Epithelial cell of prostate (primary cell): ENCODE results near the gene SOX30.
"Not testable (repeated sequence)": the region's sequence is repeated elsewhere in the genome, so short reads cannot be mapped to it uniquely, and the experiment has no call there.

Source experiments
- DNase-seq: peaks from one replicate; pipeline ENCODE4 v3.0.0-alpha.2; 2011; ENCODE audit warnings: low read depth, low spot score
- H3K27ac ChIP-seq: fragments of 450-650 bp; 2 replicates; pipeline ENCODE4 v1.5.1; 2017; ENCODE audit warnings: mild to moderate bottlenecking

The SOX30 gene

GRCh38 chr5:157652377-157652692 is at the start of gene SOX30:
TSS of gene SOX30 (minus strand) at chr5:157652438. CDS start at chr5:157652078, 360 bp downstream.
- no peak within 1 kb of the TSS for H3K27ac ChIP-seq
- DNase-seq = no peak

GRCh38 chr5:157698674-157699073 is 46.4 kb upstream of the SOX30 start:
- DNase-seq, H3K27ac ChIP-seq: not testable (repeated sequence)

GRCh38 chr5:157696154-157696553 is 43.9 kb upstream of the SOX30 start:
- H3K27ac ChIP-seq = not testable (repeated sequence)

GRCh38 chr5:157693816-157694215 is 41.6 kb upstream of the SOX30 start:
- H3K27ac ChIP-seq = not testable (repeated sequence)

More at GRCh38 chr5:157696154-157696553, 43.9 kb upstream of the SOX30 start:
- not testable (repeated sequence) for DNase-seq

GRCh38 chr5:157690690-157691433 is 38.6 kb upstream of the SOX30 start:
- H3K27ac ChIP-seq = no peak overlapping the region
- no peak for DNase-seq

More at GRCh38 chr5:157693816-157694215, 41.6 kb upstream of the SOX30 start:
- not testable (repeated sequence) for DNase-seq

GRCh38 chr5:157689942-157690689 is 37.9 kb upstream of the SOX30 start:
- no peak overlapping the region for H3K27ac ChIP-seq
- DNase-seq = no peak

DNA sequence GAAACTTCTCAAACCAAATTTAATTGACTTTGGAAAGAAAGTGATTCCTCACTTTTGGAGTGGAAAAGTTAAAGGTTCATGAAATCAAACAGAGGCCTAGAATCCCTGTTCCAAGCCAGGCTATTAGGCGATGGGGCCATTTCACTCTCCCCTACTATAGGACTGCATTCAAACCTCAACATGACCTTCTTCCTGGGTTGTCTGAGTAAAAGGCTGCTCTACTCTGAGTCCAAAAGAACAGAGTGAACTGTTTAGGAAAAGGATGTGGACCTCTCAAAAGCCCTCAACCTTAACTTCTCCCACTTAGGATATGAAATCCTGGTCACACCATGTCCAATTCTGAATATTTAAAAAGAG is 34.9 kb upstream of the SOX30 start:
- DNase-seq = no peak
- H3K27ac ChIP-seq = no peak overlapping the region

GRCh38 chr5:157686276-157687197 is 34.3 kb upstream of the SOX30 start:
- H3K27ac ChIP-seq, DNase-seq: not testable (repeated sequence)

DNA sequence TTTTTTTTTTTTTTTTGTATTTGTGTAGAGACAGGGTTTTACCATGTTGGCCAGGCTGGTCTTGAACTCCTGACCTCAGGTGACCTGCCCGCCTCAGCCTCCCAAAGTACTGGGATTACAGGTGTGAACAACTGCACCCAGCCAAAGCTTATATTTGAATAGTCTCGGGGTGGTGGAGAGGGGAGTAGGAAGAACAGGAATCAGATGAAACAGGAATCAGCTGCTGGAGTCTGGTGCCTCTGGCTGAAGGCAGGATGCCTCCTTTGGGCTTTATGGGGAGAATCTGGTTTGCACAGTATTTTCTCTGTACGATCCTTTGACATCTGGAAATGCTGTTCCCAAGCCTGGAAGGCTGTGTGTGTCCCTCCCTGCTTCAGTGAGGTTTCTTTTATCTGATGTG is 30.0 kb upstream of the SOX30 start:
- no peak for DNase-seq
- no peak overlapping the region for H3K27ac ChIP-seq

DNA sequence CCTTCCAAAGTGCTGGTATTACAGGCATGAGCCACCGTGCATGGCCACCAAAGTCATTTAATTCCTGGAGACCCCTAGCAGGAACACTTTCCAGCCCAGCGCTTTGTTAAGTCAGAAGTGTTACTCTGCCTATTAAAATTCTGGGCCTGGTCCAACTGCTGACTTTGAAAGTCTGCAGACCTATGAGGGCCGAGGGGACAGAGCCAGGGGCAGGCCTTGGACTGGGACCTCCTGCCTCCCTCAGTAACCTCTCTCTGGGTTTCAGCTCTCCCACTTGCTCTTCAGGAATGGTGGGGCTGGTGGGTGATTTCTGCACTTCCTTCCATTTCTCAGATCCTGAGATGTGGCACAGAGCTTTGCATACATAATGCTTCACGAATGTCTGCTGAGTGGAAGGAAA is 28.8 kb upstream of the SOX30 start:
- DNase-seq = no peak
- no peak overlapping the region for H3K27ac ChIP-seq

DNA sequence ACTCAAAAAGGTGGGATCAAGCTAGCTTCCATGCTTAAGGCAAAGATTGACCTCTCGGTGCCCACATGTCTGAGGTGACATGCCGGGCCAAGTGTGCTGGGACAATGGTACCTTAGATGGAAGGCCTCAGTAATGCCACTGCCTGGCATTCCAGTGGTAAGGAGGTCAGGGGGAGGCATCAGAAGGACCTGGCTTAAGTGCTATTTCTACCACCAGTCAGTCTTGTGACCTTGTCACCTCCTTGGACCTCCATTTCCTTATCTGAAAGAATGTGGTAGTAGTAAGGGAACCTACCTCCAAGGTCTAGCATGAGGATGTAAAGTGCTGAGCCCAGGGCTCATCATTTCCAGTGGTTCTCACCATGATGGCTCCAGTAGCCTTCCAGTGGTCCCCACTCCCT is 28.0 kb upstream of the SOX30 start:
- no peak for DNase-seq
- H3K27ac ChIP-seq = no peak overlapping the region

DNA sequence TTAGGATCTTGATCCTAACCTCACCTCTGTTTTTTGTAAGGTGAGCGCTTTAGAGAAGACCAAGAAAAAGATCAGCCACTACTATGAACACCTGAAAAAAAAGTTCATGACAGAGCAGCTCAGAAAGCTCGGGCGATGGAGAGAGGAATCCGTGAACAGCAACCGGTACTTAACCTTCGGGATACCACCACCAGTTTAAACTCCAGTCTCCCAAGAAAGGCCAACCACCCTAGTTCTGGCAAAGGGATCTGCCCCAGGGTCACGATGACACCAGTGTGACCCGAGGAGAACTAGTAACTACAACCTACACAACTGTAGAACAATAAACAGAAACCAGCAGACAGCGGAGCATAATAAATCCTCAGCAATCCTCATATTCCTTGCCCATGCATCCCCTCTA is 27.6 kb upstream of the SOX30 start:
- H3K27ac ChIP-seq = no peak overlapping the region
- no peak for DNase-seq

- no peak for DNase-seq
- no peak overlapping the region for H3K27ac ChIP-seq
Measured at GRCh38 chr5:157677931-157678330, 25.7 kb upstream of the SOX30 start.

DNA sequence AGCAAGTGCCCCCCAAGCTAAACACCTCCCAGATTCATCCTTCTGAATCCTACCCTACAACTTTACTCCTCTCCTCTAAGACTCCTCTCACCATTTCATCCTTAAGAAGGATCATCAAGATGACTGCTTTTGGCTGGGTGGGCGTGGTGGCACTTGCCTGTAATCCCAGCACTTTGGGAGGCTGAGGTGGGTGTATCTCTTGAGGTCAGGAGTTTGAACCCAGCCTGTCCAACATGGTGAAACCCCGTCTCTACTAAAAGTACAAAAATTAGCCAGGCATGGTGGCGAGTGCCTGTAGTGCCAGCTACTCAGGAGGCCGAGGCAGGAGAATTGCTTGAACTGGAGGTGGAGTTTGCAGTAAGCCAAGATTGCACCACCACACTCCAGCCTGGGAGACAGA is 22.1 kb upstream of the SOX30 start:
- not testable (repeated sequence) for DNase-seq

DNA sequence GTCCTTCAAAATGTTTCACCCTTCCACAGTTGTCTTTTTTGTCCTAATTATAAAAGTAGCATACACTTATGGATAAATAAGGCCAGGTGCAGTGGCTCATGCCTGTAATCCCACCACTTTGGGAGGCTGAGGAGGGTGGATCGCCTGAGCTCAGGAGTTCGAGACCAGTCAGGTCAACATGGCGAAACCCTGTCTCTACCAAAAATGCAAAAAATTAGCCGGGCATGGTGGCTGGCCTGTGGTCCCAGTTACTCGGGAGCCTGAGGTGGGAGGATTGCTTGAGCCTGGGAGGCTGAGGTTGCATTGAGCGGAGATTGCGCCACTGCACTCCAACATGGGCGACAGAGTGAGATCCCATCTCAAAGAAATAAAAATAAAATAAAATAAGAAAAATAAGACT is 20.7 kb upstream of the SOX30 start:
- no peak for DNase-seq
- no peak overlapping the region for H3K27ac ChIP-seq

More for the DNA sequence above, 22.1 kb upstream of the SOX30 start:
- H3K27ac ChIP-seq = not testable (repeated sequence)

DNA sequence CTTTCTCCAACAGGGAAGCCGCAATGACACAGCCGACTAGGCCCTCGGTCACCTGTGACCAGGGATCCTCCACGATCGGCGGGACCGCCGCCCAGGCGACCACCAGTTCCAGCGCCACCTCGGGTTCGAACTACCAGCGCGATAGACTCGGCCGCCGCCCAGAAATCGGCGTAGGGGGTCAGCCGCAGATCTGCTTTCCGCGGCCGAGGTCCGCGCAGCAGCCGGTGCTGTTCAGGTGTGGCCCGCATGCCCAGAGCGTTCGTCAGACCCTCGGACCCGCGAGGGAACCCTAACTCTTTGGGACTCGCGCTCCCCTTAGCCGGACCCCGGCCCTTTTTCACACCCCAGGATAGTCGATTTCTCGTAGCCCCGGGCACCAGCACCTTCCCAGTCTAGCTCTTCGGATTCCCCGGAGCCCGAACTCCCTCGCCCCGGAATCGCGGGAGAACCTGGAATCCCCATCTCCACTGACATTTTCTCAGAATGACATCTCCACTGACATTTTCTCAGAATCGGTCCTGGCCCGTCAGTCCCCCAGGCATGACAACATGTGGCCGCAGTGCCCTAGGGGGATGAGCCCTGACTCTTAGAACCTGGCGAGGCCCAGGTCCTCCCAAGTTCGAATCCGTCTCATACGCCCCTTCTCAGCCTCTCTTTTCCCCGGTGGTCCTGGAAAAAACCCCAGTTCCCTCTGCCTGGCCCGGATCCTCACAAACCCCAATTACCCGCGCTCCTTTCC is 19.5 kb upstream of the SOX30 start:
- no peak for DNase-seq
- no peak overlapping the region for H3K27ac ChIP-seq

GRCh38 chr5:157670662-157671591 is 18.7 kb upstream of the SOX30 start, which contains the start of gene C5orf52:
TSS of gene C5orf52 (plus strand) at chr5:157671533. CDS start at chr5:157671615, 82 bp downstream.
- no peak for DNase-seq

DNA sequence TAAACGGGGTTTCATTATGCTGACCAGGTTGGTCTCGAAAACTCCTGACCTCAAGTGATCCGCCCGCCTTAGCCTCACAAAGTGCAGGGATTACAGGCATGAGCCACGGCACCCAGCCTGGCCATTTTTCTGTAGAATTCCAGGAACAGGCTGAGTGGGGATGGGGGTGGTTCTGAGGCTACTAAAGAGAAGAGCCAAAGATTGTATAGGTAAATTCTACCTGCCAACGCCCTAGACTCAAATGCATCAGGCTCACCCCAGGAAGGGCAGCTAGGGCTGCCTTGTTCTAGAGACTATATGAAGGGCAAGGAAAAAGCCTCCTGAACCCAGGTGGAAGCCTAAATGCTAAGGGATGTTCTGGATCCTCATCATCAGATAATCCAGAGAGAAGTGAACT is 17.5 kb upstream of the SOX30 start:
- no peak overlapping the region for H3K27ac ChIP-seq
- no peak for DNase-seq

More at GRCh38 chr5:157670662-157671591, 18.7 kb upstream of the SOX30 start, which contains the start of gene C5orf52:
- H3K27ac ChIP-seq = no peak within 1 kb of the TSS

DNA sequence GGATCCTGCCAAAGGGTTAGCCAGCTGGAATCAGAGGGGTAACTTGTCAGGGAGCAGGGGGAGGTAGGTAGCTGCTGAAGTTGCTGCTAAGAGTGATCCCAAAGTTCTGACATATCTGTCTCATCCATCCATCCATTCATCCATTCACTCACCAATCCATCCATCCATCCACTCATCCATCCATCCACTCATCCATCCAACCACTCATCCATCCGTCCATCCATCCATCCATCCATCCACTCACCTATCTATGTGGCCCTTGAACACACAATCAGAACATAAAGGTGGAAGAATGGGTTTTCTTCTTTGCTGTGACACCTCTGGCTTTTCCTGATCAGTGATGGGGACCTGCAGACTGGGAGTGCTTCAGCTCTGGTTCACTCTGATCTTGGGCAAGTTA is 16.1 kb upstream of the SOX30 start:
- H3K27ac ChIP-seq = no peak overlapping the region
- no peak for DNase-seq
